ENCODE data around the gene MAN2B2.
"Not testable (repeated sequence)": the region's sequence is repeated elsewhere in the genome, so short reads cannot be mapped to it uniquely, and the experiment has no call there.

MAN2B2 gene

GRCh38 chr4:6618386-6619115, 43.6 kb downstream of the MAN2B2 start:
- FAIRE-seq = no peak

- FAIRE-seq = no peak
Observed at GRCh38 chr4:6619116-6619465, 44.1 kb downstream of the MAN2B2 start.

GRCh38 chr4:6619466-6620255, 44.7 kb downstream of the MAN2B2 start:
- no peak for FAIRE-seq

- FAIRE-seq = no peak
Observed at GRCh38 chr4:6620296-6620695, 45.3 kb downstream of the MAN2B2 start.

GRCh38 chr4:6620891-6621555, 46.0 kb downstream of the MAN2B2 start:
- no peak for FAIRE-seq

- no peak for FAIRE-seq
Observed at GRCh38 chr4:6621556-6621927, 46.6 kb downstream of the MAN2B2 start.

GRCh38 chr4:6622744-6623143, 47.8 kb downstream of the MAN2B2 start:
- no peak for FAIRE-seq

- FAIRE-seq = no peak
Observed at GRCh38 chr4:6625256-6625655, 50.3 kb downstream of the MAN2B2 start.

- FAIRE-seq = no peak
Observed at GRCh38 chr4:6626066-6626465, 51.1 kb downstream of the MAN2B2 start.

GRCh38 chr4:6627832-6628231, 52.8 kb downstream of the MAN2B2 start:
- no peak for FAIRE-seq

GRCh38 chr4:6628484-6628883, 53.5 kb downstream of the MAN2B2 start:
- FAIRE-seq = not testable (repeated sequence)

GRCh38 chr4:6632125-6632524, 57.1 kb downstream of the MAN2B2 start:
- FAIRE-seq = no peak

GRCh38 chr4:6633091-6633906, 58.3 kb downstream of the MAN2B2 start:
- no peak for FAIRE-seq

- FAIRE-seq = no peak
Observed at GRCh38 chr4:6634746-6635145, 59.8 kb downstream of the MAN2B2 start.

GRCh38 chr4:6639137-6639680, 64.2 kb downstream of the MAN2B2 start:
- FAIRE-seq = no peak

- no peak for FAIRE-seq
Observed at GRCh38 chr4:6640292-6641163, 65.5 kb downstream of the MAN2B2 start, which contains the start of gene MRFAP1. MRFAP1 (plus strand) TSS chr4:6640685; CDS start chr4:6640863, 178 bp downstream.

GRCh38 chr4:6641164-6641970, 66.4 kb downstream of the MAN2B2 start:
- no peak for FAIRE-seq

GRCh38 chr4:6641971-6642320, 67.0 kb downstream of the MAN2B2 start:
- FAIRE-seq = no peak

- no peak for FAIRE-seq
Observed at GRCh38 chr4:6643141-6643847, 68.3 kb downstream of the MAN2B2 start.

Data from G401.6 (cell line).